WI38 (cell line): Measurements from ENCODE around the gene KLHL29.

Experiments
- H3K4me3 ChIP-seq: 2 replicates; pipeline ENCODE4 v1.5.1; 2011; ENCODE audit warnings: low read depth, mild to moderate bottlenecking, control low read depth, low read length
- TF ChIP-seq, protein P1 (sequence below): IDR thresholded peaks from 2 replicates; pipeline ENCODE4 v1.5.1; 2012; ENCODE audit warnings: low read depth, mild to moderate bottlenecking, control low read depth, low read length

The KLHL29 gene

GRCh38 chr2:23373666-23374065 is 11.3 kb upstream of the KLHL29 start:
- TF ChIP-seq, protein P1, sequence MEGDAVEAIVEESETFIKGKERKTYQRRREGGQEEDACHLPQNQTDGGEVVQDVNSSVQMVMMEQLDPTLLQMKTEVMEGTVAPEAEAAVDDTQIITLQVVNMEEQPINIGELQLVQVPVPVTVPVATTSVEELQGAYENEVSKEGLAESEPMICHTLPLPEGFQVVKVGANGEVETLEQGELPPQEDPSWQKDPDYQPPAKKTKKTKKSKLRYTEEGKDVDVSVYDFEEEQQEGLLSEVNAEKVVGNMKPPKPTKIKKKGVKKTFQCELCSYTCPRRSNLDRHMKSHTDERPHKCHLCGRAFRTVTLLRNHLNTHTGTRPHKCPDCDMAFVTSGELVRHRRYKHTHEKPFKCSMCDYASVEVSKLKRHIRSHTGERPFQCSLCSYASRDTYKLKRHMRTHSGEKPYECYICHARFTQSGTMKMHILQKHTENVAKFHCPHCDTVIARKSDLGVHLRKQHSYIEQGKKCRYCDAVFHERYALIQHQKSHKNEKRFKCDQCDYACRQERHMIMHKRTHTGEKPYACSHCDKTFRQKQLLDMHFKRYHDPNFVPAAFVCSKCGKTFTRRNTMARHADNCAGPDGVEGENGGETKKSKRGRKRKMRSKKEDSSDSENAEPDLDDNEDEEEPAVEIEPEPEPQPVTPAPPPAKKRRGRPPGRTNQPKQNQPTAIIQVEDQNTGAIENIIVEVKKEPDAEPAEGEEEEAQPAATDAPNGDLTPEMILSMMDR = no peak
- no peak overlapping the region for H3K4me3 ChIP-seq

DNA sequence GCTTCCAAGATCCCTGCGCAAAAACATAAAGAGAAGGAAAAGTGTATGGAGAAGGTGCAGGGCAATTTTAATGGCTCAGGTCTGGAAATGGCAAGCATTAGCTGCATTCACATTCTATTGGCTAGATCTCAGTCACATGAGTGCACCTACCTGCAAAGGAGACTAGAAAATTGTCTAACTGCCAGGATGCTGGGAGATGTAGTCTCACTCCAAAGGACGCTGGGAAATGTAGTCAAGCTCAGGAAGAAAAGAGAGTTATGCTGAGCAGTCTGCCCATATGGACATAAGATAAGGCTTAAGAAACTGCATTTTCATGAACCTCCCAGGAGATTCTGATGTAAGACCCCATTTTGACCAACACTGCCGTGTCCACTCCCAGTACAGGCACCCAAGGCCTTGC is 9.5 kb upstream of the KLHL29 start:
- TF ChIP-seq, protein P1 = no peak
- H3K4me3 ChIP-seq = no peak overlapping the region

- no peak overlapping the region for H3K4me3 ChIP-seq
- TF ChIP-seq, protein P1 = no peak
Measured at GRCh38 chr2:23376075-23376474, 8.9 kb upstream of the KLHL29 start.

DNA sequence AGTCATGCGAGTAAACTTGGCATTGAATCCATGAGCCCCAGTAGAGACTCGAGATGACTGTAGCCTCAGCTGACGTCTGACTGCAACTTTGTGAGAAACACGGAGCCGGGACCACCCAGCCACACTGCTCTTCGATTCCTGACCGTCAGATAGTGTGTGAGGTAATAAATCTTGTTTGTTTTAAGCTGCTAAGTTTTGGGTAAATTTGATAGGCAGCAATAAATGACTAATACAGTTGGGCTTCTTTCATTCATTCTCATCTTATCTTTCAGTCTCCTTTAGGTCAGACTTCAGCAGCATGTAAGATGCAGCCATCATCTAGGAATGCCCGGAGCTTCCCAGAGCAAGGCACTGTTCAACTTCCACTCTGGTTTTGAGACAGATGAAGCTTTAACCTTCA is 8.0 kb upstream of the KLHL29 start:
- TF ChIP-seq, protein P1 = no peak

GRCh38 chr2:23377771-23378170 is 7.2 kb upstream of the KLHL29 start:
- no peak overlapping the region for H3K4me3 ChIP-seq

More for the DNA sequence above, 8.0 kb upstream of the KLHL29 start:
- no peak overlapping the region for H3K4me3 ChIP-seq

DNA sequence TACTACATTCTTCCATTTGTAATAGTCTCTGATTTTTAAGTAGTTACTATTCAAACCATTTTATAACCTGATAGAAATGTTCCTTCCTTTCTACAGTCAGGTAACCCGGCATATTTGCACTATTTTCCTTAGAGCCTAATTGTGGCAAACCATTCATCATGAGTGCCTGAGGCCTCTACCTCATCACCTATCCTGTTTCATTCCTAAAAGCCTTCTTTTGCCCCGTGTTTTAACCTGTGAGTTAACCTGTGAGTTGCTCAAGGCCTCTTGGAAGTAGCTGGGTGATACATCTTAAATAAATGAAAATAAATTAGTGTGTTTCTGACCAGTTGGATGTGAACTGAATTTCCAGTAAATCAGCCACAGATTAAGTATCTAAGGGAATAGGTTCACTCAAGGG is 6.5 kb upstream of the KLHL29 start:
- TF ChIP-seq, protein P1 = no peak

More at GRCh38 chr2:23377771-23378170, 7.2 kb upstream of the KLHL29 start:
- TF ChIP-seq, protein P1 = no peak

GRCh38 chr2:23379220-23379695 is 5.7 kb upstream of the KLHL29 start:
- H3K4me3 ChIP-seq = no peak overlapping the region
- TF ChIP-seq, protein P1 = no peak

More for the DNA sequence above, 6.5 kb upstream of the KLHL29 start:
- H3K4me3 ChIP-seq = no peak overlapping the region
